HK-2 (cell line): ENCODE measurements around the gene LEFTY1.
A peak's percentile ranks its signal among the peaks of the same experiment; 100 is the strongest.
"Not testable (repeated sequence)": the region's sequence is repeated elsewhere in the genome, so short reads cannot be mapped to it uniquely, and the experiment has no call there.

Experiments
- DNase-seq: peaks from one replicate; pipeline ENCODE4 v3.0.0-alpha.2; 2018; ENCODE audit not compliant: unreplicated experiment

The LEFTY1 gene

GRCh38 chr1:225888898-225889601 is at the start of gene LEFTY1:
Gene LEFTY1 (minus strand): TSS chr1:225889146. CDS start chr1:225889066, 80 bp downstream.
- DNase-seq = no peak

GRCh38 chr1:225937048-225937968 is 48.4 kb upstream of the LEFTY1 start:
- no peak for DNase-seq

- no peak for DNase-seq
Observed at GRCh38 chr1:225936523-225936922, 47.6 kb upstream of the LEFTY1 start.

- not testable (repeated sequence) for DNase-seq
Observed at GRCh38 chr1:225936086-225936485, 47.1 kb upstream of the LEFTY1 start.

- DNase-seq = no peak
Observed at GRCh38 chr1:225934711-225935110, 45.8 kb upstream of the LEFTY1 start.

- no peak for DNase-seq
Observed at GRCh38 chr1:225933072-225933471, 44.1 kb upstream of the LEFTY1 start.

GRCh38 chr1:225931270-225932136 is 42.6 kb upstream of the LEFTY1 start:
- DNase-seq = no peak

GRCh38 chr1:225930566-225930965 is 41.6 kb upstream of the LEFTY1 start:
- DNase-seq = no peak

- not testable (repeated sequence) for DNase-seq
Observed at GRCh38 chr1:225929462-225929861, 40.5 kb upstream of the LEFTY1 start.

GRCh38 chr1:225928186-225929175 is 39.5 kb upstream of the LEFTY1 start:
- DNase-seq = no peak

GRCh38 chr1:225926551-225927113 is 37.7 kb upstream of the LEFTY1 start:
- no peak for DNase-seq

GRCh38 chr1:225923692-225924555 is 35.0 kb upstream of the LEFTY1 start, which contains the start of gene PYCR2:
Gene PYCR2 (minus strand): TSS chr1:225924250. CDS start chr1:225924110, 140 bp downstream.
- DNase-seq = peak; percentile 98

- no peak for DNase-seq
Observed at GRCh38 chr1:225923381-225923691, 34.4 kb upstream of the LEFTY1 start.

GRCh38 chr1:225921734-225922709 is 33.1 kb upstream of the LEFTY1 start:
- no peak for DNase-seq

GRCh38 chr1:225919906-225920305 is 31.0 kb upstream of the LEFTY1 start:
- peak; percentile 62 for DNase-seq

GRCh38 chr1:225918280-225918679 is 29.3 kb upstream of the LEFTY1 start:
- no peak for DNase-seq

GRCh38 chr1:225917536-225917935 is 28.6 kb upstream of the LEFTY1 start:
- DNase-seq = no peak

- DNase-seq = no peak
Observed at GRCh38 chr1:225917101-225917500, 28.2 kb upstream of the LEFTY1 start.
